Kidney epithelial cell (primary cell): ENCODE measurements around the gene DENND1A. TPM values are rescaled to one million over a fixed set of nuclear protein-coding genes. Genes with fewer than 3 reads are reported as not detected.

Experiments used
- DNase-seq: peaks from one replicate; pipeline ENCODE4 v3.0.0-alpha.2; 2010; ENCODE audit warnings: low read depth
- H3K27me3 ChIP-seq: 2 replicates; pipeline ENCODE4 v1.6.0; 2011; ENCODE audit warnings: low read length; ENCODE audit not compliant: control insufficient read depth, insufficient read depth
- H3K36me3 ChIP-seq: 2 replicates; pipeline ENCODE4 v1.5.1; 2011; ENCODE audit warnings: low read length; ENCODE audit not compliant: control insufficient read depth, insufficient read depth
- H3K4me3 ChIP-seq: 2 replicates; pipeline ENCODE4 v1.5.1; 2011; ENCODE audit warnings: low read depth, mild to moderate bottlenecking, control low read depth, low read length
- CTCF ChIP-seq: IDR thresholded peaks from 2 replicates; pipeline ENCODE4 v1.5.1; 2011; ENCODE audit warnings: mild to moderate bottlenecking, moderate library complexity, low read length, control low read depth, inconsistent platforms; ENCODE audit not compliant: insufficient read depth, poor library complexity, severe bottlenecking
- total RNA-seq: library from RNA; depleted of rRNA; stranded (reverse); fragments of >200 nt; gene quantifications from 2 replicates; pipeline ENCODE4 v1.2.3, GENCODE V29; 2015

DENND1A gene
- total RNA-seq, 1 donor from 2014 or later, result 14.5 TPM

- Histone ChIP-seq H3K27me3 (no peaks in the 10 kb centered on the region), H3K36me3 (no peaks in the 10 kb centered on the region), H3K4me3 (no peak overlapping the region)
- TF ChIP-seq CTCF, result no peak
- DNase-seq, result no peak
Measured at GRCh38 chr9:123651273-123651672, 278.7 kb downstream of the DENND1A start.

DNA sequence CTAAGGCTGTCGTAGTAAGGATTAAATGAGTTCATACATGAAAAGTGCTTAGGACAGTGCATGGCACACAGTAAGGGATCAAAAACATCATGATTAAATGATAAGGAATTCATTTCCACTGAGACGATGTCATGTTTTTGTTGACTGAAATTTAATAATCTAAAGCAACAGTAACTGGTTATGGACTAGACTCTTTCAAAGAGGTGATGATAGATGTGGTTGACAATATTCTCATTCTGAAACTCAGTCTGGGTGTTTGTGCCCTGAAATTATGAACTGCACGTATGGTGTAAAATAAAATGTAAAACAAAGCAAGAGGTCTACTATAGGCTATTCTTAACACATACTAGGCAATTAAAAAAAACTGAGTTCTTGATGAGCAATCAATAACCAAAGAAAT, 280.0 kb downstream of the DENND1A start:
- no peak for TF ChIP-seq CTCF
- no peaks in the 10 kb centered on the region for H3K27me3 ChIP-seq
- no peaks in the 10 kb centered on the region for H3K36me3 ChIP-seq
- no peak overlapping the region for H3K4me3 ChIP-seq
- no peak for DNase-seq

DNA sequence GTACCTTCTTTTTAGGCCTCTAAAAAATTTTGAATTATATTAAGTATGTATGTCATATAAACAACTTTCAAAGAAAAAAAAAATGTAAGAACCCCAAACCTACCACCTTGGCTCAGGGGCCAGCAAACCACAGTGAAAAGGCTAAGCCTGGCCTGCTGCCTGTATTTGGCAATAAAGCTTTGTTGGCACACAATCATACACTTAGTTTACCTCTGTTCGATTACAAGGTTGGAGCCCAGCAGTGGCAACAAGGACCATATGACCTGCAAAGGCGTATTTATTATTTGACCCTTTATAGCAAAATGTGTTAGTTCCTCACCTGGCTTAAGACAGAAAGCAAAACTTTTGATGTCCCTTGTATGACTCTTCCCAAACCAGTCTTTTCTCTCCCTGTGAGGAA, 282.8 kb downstream of the DENND1A start:
- TF ChIP-seq CTCF, result no peak
- DNase-seq, result no peak

GRCh38 chr9:123645762-123646161, 284.2 kb downstream of the DENND1A start:
- no peak overlapping the region for H3K4me3 ChIP-seq

More for the DNA sequence above, 282.8 kb downstream of the DENND1A start:
- no peak overlapping the region for H3K4me3 ChIP-seq
- no peaks in the 10 kb centered on the region for H3K27me3 ChIP-seq
- no peaks in the 10 kb centered on the region for H3K36me3 ChIP-seq

DNA sequence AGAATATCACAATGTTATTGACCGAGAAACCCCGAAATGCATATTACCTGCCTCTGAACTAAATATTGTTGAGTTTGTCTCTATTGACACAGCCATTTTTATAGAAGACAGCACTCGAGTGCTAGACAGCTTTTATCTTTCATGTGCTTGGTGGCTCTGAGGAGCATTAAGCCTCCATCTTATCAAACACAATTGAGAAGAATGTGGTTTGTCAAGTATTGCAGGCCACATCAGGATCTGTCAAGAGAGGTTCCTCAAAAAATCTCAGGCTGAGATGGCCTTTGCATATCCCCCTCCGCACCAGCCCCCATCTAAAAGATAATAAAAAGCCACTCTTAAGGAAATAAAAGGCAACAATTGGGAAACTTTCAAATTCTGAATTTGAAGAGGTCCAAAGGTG, 284.8 kb downstream of the DENND1A start:
- no peaks in the 10 kb centered on the region for H3K27me3 ChIP-seq
- TF ChIP-seq CTCF, result no peak
- DNase-seq, result no peak
- no peak overlapping the region for H3K4me3 ChIP-seq
- no peaks in the 10 kb centered on the region for H3K36me3 ChIP-seq

More at GRCh38 chr9:123645762-123646161, 284.2 kb downstream of the DENND1A start:
- Histone ChIP-seq H3K36me3 (no peaks in the 10 kb centered on the region), H3K27me3 (no peaks in the 10 kb centered on the region)
- TF ChIP-seq CTCF, result no peak
- DNase-seq, result no peak

- TF ChIP-seq CTCF, result no peak
- no peaks in the 10 kb centered on the region for H3K27me3 ChIP-seq
- DNase-seq, result no peak
- no peaks in the 10 kb centered on the region for H3K36me3 ChIP-seq
- no peak overlapping the region for H3K4me3 ChIP-seq
Measured at GRCh38 chr9:123643518-123643917, 286.4 kb downstream of the DENND1A start.
